ENCODE measurements around the gene DMXL1. TPM values are rescaled to one million over a fixed set of nuclear protein-coding genes. Genes with fewer than 3 reads are reported as not detected.

Gene DMXL1
- polyA plus RNA-seq, 1 of the 3 experiments (the other 2 are of a cell fraction), result 6.6 TPM

DNA sequence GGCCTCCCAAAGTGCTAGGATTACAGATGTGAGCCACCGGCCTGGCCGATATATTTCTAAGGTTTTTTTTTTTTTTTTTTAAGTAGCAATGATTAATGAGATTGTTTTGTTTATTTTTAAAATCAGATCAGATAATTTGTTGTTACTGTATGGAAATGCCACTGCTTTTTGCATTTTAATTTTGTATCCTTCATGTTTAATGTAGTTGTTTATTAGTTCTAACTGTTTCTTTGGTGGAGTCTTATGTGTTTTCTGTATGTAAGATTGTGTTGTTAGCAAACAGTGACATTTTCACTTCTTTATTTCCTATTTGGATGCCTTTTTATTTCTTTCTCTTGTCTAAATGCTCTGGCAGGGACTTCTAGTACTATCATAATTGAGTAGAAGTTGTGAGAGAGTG is 87.3 kb downstream of the DMXL1 start:
- no peaks in the 10 kb centered on the region for H3K79me2 ChIP-seq (ENCODE audit: insufficient read depth)
- WGBS (ENCODE audit: low lambda C conversion rate), result 93% methylated on average over 2 of the region's 2 CpGs
- DNase-seq, result no peak
- no peak overlapping the region for H2AFZ ChIP-seq (ENCODE audit: low read depth)
- H3K4me3 ChIP-seq (ENCODE audit: low read depth in 2 of 2, low read length in 1 of 2), result no peak overlapping the region
- H3K9me3 ChIP-seq, result no peaks in the 10 kb centered on the region
- no peaks in the 10 kb centered on the region for H3K9me2 ChIP-seq
- no peaks in the 10 kb centered on the region for H3K4me1 ChIP-seq (ENCODE audit: control insufficient read depth in 1 of 2, insufficient read depth in 2 of 2, low read depth in 1 of 2, low read length in 1 of 2)
- CTCF ChIA-PET, result interaction anchor here (1.5 kb wide), 1 partner anchor 170 kb away, joined by 4 read pairs; the partner anchor contains the start of gene DTWD2
- TF ChIP-seq TAF1 (IDR thresholded peaks at IDR 0.05; ENCODE audit: borderline replicate concordance, low read depth, low read length) (no peak), ELF1 (IDR thresholded peaks at IDR 0.05) (no peak), MEF2A (IDR thresholded peaks at IDR 0.05; ENCODE audit: borderline replicate concordance, low read depth) (no peak), TCF12 (IDR thresholded peaks at IDR 0.05) (no peak), RCOR1 (IDR thresholded peaks at IDR 0.05; ENCODE audit: low read length) (no peak), NFIC (IDR thresholded peaks at IDR 0.05; ENCODE audit: borderline replicate concordance) (no peak), EP300 (IDR thresholded peaks at IDR 0.05; ENCODE audit: borderline replicate concordance in 1 of 2, low read depth in 1 of 2, low read length in 1 of 2) (no peak), FOXM1 (IDR thresholded peaks at IDR 0.05; ENCODE audit: low read depth) (no peak), RXRA (IDR thresholded peaks at IDR 0.05; ENCODE audit: borderline replicate concordance, low read depth) (no peak), MXI1 (IDR thresholded peaks at IDR 0.05; ENCODE audit: low read depth, low read length) (no peak), RFX5 (IDR thresholded peaks at IDR 0.05; ENCODE audit: low read length) (no peak), FOXJ3 (CRISPR knock-in tag; IDR thresholded peaks at IDR 0.05) (no peak)
- TF ChIP-seq, protein P1, sequence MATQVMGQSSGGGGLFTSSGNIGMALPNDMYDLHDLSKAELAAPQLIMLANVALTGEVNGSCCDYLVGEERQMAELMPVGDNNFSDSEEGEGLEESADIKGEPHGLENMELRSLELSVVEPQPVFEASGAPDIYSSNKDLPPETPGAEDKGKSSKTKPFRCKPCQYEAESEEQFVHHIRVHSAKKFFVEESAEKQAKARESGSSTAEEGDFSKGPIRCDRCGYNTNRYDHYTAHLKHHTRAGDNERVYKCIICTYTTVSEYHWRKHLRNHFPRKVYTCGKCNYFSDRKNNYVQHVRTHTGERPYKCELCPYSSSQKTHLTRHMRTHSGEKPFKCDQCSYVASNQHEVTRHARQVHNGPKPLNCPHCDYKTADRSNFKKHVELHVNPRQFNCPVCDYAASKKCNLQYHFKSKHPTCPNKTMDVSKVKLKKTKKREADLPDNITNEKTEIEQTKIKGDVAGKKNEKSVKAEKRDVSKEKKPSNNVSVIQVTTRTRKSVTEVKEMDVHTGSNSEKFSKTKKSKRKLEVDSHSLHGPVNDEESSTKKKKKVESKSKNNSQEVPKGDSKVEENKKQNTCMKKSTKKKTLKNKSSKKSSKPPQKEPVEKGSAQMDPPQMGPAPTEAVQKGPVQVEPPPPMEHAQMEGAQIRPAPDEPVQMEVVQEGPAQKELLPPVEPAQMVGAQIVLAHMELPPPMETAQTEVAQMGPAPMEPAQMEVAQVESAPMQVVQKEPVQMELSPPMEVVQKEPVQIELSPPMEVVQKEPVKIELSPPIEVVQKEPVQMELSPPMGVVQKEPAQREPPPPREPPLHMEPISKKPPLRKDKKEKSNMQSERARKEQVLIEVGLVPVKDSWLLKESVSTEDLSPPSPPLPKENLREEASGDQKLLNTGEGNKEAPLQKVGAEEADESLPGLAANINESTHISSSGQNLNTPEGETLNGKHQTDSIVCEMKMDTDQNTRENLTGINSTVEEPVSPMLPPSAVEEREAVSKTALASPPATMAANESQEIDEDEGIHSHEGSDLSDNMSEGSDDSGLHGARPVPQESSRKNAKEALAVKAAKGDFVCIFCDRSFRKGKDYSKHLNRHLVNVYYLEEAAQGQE (IDR thresholded peaks at IDR 0.05; ENCODE audit: low read depth, low read length), result no peak
- TF ChIP-seq, protein P2, sequence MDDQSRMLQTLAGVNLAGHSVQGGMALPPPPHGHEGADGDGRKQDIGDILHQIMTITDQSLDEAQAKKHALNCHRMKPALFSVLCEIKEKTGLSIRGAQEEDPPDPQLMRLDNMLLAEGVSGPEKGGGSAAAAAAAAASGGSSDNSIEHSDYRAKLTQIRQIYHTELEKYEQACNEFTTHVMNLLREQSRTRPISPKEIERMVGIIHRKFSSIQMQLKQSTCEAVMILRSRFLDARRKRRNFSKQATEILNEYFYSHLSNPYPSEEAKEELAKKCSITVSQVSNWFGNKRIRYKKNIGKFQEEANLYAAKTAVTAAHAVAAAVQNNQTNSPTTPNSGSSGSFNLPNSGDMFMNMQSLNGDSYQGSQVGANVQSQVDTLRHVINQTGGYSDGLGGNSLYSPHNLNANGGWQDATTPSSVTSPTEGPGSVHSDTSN (IDR thresholded peaks at IDR 0.05), result no peak
- POLR2A ChIA-PET, result no interaction called here
- no peak overlapping the region for H3K4me2 ChIP-seq
- no peak overlapping the region for H3K9ac ChIP-seq
- no peak overlapping the region for H3K27ac ChIP-seq (ENCODE audit: low read depth in 2 of 2, low read length in 1 of 2)
- H3F3A ChIP-seq (replicated peaks; ENCODE audit: insufficient read depth), result no peaks in the 10 kb centered on the region
- no peaks in the 10 kb centered on the region for H3K27me3 ChIP-seq (ENCODE audit: insufficient read depth)
- H3K36me3 ChIP-seq (replicated peaks in 1 of 2; ENCODE audit: control insufficient read depth in 1 of 2, insufficient read depth in 2 of 2, low read length in 1 of 2), result peaks cover 0 to 12% of the 10 kb centered on the region in 2 experiments
- H4K20me1 ChIP-seq (ENCODE audit: insufficient read depth), result no peaks in the 10 kb centered on the region

DNA sequence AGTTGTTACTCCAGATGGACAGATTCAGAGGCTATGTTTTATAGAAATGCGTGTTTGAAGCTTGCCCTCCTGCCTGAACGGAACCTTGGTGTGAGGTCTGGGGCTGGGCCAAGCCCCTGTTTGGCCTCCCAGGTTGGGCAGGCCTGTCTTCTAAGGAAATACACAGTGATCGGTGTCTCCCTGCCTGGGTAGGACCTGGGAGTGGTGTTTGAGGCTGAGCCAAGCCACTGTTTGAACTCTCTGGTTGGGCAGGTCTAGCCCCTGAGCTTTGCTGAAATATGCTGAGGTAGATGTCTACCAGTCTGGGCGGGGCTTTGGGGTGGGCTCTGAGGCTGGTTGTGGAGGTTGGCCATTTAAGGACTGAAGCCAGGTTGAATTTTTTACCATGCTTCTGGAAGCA is 90.5 kb downstream of the DMXL1 start:
- Histone ChIP-seq H3K27ac (ENCODE audit: low read depth in 2 of 2, low read length in 1 of 2) (no peak overlapping the region), H3K4me2 (no peak overlapping the region), H3K79me2 (ENCODE audit: insufficient read depth) (no peaks in the 10 kb centered on the region), H3K9me3 (no peaks in the 10 kb centered on the region), H3K9me2 (no peaks in the 10 kb centered on the region), H2AFZ (ENCODE audit: low read depth) (no peak overlapping the region), H3K27me3 (ENCODE audit: insufficient read depth) (no peaks in the 10 kb centered on the region), H4K20me1 (ENCODE audit: insufficient read depth) (no peaks in the 10 kb centered on the region), H3K9ac (no peak overlapping the region), H3K4me3 (ENCODE audit: low read depth in 2 of 2, low read length in 1 of 2) (no peak overlapping the region), H3F3A (replicated peaks; ENCODE audit: insufficient read depth) (no peaks in the 10 kb centered on the region), H3K36me3 (replicated peaks in 1 of 2; ENCODE audit: control insufficient read depth in 1 of 2, insufficient read depth in 2 of 2, low read length in 1 of 2) (peaks cover 4 to 12% of the 10 kb centered on the region in 2 experiments), H3K4me1 (ENCODE audit: control insufficient read depth in 1 of 2, insufficient read depth in 2 of 2, low read depth in 1 of 2, low read length in 1 of 2) (no peaks in the 10 kb centered on the region)
- no peak for TF ChIP-seq RCOR1 (IDR thresholded peaks at IDR 0.05; ENCODE audit: low read length)
- TF ChIP-seq RFX5 (IDR thresholded peaks at IDR 0.05; ENCODE audit: low read length), result no peak
- TF ChIP-seq EP300 (IDR thresholded peaks at IDR 0.05; ENCODE audit: borderline replicate concordance in 1 of 2, low read depth in 1 of 2, low read length in 1 of 2), result no peak
- no peak for TF ChIP-seq SMC3 (IDR thresholded peaks at IDR 0.05; ENCODE audit: low read depth, low read length)
- TF ChIP-seq, protein P3, sequence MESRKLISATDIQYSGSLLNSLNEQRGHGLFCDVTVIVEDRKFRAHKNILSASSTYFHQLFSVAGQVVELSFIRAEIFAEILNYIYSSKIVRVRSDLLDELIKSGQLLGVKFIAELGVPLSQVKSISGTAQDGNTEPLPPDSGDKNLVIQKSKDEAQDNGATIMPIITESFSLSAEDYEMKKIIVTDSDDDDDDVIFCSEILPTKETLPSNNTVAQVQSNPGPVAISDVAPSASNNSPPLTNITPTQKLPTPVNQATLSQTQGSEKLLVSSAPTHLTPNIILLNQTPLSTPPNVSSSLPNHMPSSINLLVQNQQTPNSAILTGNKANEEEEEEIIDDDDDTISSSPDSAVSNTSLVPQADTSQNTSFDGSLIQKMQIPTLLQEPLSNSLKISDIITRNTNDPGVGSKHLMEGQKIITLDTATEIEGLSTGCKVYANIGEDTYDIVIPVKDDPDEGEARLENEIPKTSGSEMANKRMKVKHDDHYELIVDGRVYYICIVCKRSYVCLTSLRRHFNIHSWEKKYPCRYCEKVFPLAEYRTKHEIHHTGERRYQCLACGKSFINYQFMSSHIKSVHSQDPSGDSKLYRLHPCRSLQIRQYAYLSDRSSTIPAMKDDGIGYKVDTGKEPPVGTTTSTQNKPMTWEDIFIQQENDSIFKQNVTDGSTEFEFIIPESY (IDR thresholded peaks at IDR 0.05; ENCODE audit: borderline replicate concordance, low read depth), result no peak
- no peak for TF ChIP-seq JUND (IDR thresholded peaks at IDR 0.05)
- TF ChIP-seq FOXJ3 (CRISPR knock-in tag; IDR thresholded peaks at IDR 0.05), result no peak
- TF ChIP-seq SIN3A (IDR thresholded peaks at IDR 0.05; ENCODE audit: borderline replicate concordance, low read depth, low read length), result no peak
- TF ChIP-seq CHD2 (IDR thresholded peaks at IDR 0.05; ENCODE audit: low read length, partially characterized antibody), result no peak
- WGBS (ENCODE audit: low lambda C conversion rate), result 90% methylated on average over 2 of the region's 4 CpGs
- ChIA-PET POLR2A (no interaction called here), CTCF (no interaction called here)
- no peak for DNase-seq
